Kidney (tissue), 14 donors: ENCODE measurements around the gene AOC1. TPM values are rescaled to one million over a fixed set of nuclear protein-coding genes. Genes with fewer than 3 reads are reported as not detected.

Source experiments
- DNase-seq, 5 donors: peaks; one replicate each; pipeline ENCODE4 v3.0.0-alpha.2; 2013 to 2020
- FAIRE-seq: peaks from 2 replicates; lab custom pipeline; 2012; peaks lifted over from hg19 to GRCh38; lab: Jason Lieb, UNC
- H3K27ac ChIP-seq, 2 donors: one replicate each; pipeline ENCODE4 v1.7.0; 2013; ENCODE audit warnings: low read depth in 2 of 2, low read length in 2 of 2, inconsistent platforms in 1 of 2
- H3K27me3 ChIP-seq: one replicate; pipeline ENCODE4 v1.7.1; 2013; ENCODE audit warnings: low read length, inconsistent platforms; ENCODE audit not compliant: control insufficient read depth, insufficient read depth
- H3K36me3 ChIP-seq, 3 donors: one replicate each; pipeline versions ENCODE4 v1.7.0 to v1.7.1; 2013; ENCODE audit warnings: low read length in 3 of 3, control low read depth in 1 of 3, inconsistent platforms in 1 of 3; ENCODE audit not compliant: insufficient read depth in 3 of 3, control insufficient read depth in 2 of 3
- H3K4me1 ChIP-seq, 3 donors: one replicate each; pipeline versions ENCODE4 v1.7.0 to v1.7.1; 2013; ENCODE audit warnings: low read length in 3 of 3, inconsistent platforms in 1 of 3, low read depth in 1 of 3; ENCODE audit not compliant: control insufficient read depth in 2 of 3, insufficient read depth in 2 of 3
- H3K4me3 ChIP-seq, 3 donors: one replicate each; pipeline versions ENCODE4 v1.7.0 to v1.8.1; 2013; ENCODE audit warnings: low read length in 3 of 3, control low read depth in 1 of 3, inconsistent platforms in 1 of 3
- H3K9ac ChIP-seq, 3 donors: one replicate each; pipeline versions ENCODE4 v1.7.0 to v1.7.1; 2013; ENCODE audit warnings: low read length in 3 of 3, control low read depth in 1 of 3, inconsistent platforms in 1 of 3
- H3K9me3 ChIP-seq, 3 donors: one replicate each; pipeline versions ENCODE4 v1.7.0 to v1.7.1; 2013; ENCODE audit warnings: low read length in 3 of 3, control low read depth in 1 of 3, inconsistent platforms in 1 of 3; ENCODE audit not compliant: control insufficient read depth in 2 of 3, insufficient read depth in 1 of 3
- CTCF ChIP-seq: IDR thresholded peaks from 3 replicates; pipeline ENCODE4 v1.5.1; 2012; ENCODE audit warnings: mild to moderate bottlenecking, moderate library complexity, borderline replicate concordance; ENCODE audit not compliant: insufficient read depth; ENCODE audit errors: extremely low read depth
- intact Hi-C: fragments of 100-400 bp; cut with DNase I; formaldehyde crosslinking; loops from one replicate; pipeline ENCODE4 v1.11.1; 2022
- polyA plus RNA-seq: library from polyadenylated mRNA; stranded (reverse); fragments of 350-450 nt; fragmentation: Illumina TruSeq; extraction: RNeasy Lipid Tissue Mini Kit (QIAGEN cat#74804); gene quantifications from one replicate; pipeline ENCODE4 v1.2.3, GENCODE V29; 2014; ENCODE audit warnings: low read depth, low replicate concordance; ENCODE audit not compliant: insufficient read depth
- total RNA-seq: library from RNA; stranded (reverse); fragmentation: NEBNext Ultra II Directional; extraction: Animal tissue kit (Norgen Biotek cat#: 25700); gene quantifications from one replicate; pipeline ENCODE4 v1.2.1, GENCODE V29; 2021
- donor health status: control.
- donor health status: control.
- donor health status: control.
- donor health status: control.
- donor health status: control.
- donor health status: DM: yes; HTN: yes; CAD: no.
- donor health status: Normal renal cell carcinoma (clear cell type).

AOC1 gene
- total and polyA plus RNA-seq, 2 donors from 2014 or later = 99.1 to 170 TPM

DNA sequence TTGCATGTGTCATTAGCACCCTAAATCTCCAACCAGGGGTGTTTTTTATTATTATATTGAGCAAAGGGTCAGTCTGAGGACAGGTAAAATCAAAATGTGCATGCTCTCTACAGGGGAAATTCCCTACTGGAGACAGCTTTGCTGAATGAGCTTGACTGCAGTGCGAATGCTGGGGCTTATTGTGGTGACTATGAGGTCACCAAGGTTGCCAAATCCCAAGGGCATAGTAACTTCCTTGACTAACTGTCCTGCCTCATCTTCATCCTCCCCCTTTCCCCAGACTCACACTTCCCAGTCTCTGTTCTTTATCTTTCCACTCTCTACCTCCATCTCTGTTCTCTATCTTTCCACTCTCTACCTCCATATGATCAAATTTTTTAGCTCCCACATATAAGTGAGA is 22.9 kb upstream of the AOC1 start:
- no peak for TF ChIP-seq CTCF
- DNase-seq = no peak
- no peak for FAIRE-seq

GRCh38 chr7:150830937-150831336 is 21.4 kb upstream of the AOC1 start:
- no peaks in the 10 kb centered on the region for H3K36me3 ChIP-seq
- intact Hi-C loops = no loop called here
- no peak overlapping the region for H3K9ac ChIP-seq
- no peaks in the 10 kb centered on the region for H3K9me3 ChIP-seq
- H3K4me1 ChIP-seq = peaks cover 0 to 9% (median 4%) of the 10 kb centered on the region in 3 donors
- TF ChIP-seq CTCF = no peak
- no peak for FAIRE-seq
- H3K4me3 ChIP-seq = no peak overlapping the region
- no peaks in the 10 kb centered on the region for H3K27me3 ChIP-seq
- no peak for DNase-seq
- no peak overlapping the region for H3K27ac ChIP-seq

More for the DNA sequence above, 22.9 kb upstream of the AOC1 start:
- peaks cover 0 to 13% (median 5%) of the 10 kb centered on the region in 3 donors for H3K4me1 ChIP-seq
- H3K9ac ChIP-seq = no peak overlapping the region
- H3K4me3 ChIP-seq = no peak overlapping the region
- H3K27ac ChIP-seq = no peak overlapping the region
- intact Hi-C loops = no loop called here
- H3K36me3 ChIP-seq = no peaks in the 10 kb centered on the region
- no peaks in the 10 kb centered on the region for H3K27me3 ChIP-seq
- no peaks in the 10 kb centered on the region for H3K9me3 ChIP-seq

- Histone ChIP-seq H3K4me1 (peaks cover 0 to under 1% (median 0%) of the 10 kb centered on the region in 3 donors), H3K4me3 (no peak overlapping the region), H3K27ac (no peak overlapping the region), H3K27me3 (no peaks in the 10 kb centered on the region), H3K9ac (no peak overlapping the region), H3K36me3 (no peaks in the 10 kb centered on the region), H3K9me3 (no peaks in the 10 kb centered on the region)
- FAIRE-seq = no peak
- intact Hi-C loops = no loop called here
- DNase-seq = no peak
- no peak for TF ChIP-seq CTCF
Measured at GRCh38 chr7:150831851-150832250, 20.5 kb upstream of the AOC1 start.

DNA sequence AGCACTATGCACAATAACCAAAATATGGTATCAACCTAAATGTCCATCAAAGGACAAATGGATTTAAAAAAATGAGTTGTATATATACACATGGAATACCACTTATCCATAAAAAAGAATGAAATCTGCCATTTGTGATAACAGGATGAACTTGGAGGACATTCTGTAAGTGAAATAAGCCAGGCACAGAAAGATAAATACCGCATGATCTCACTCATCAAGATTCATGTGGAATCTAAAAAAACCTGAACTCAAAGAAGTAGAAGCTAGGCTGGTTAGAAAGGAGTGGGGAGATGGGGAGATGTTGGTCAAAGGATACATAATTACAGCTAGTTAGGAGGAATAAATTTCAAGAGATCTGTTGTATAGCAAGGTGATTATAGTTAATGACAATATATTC is 17.3 kb upstream of the AOC1 start:
- Histone ChIP-seq H3K4me3 (no peak overlapping the region), H3K27me3 (no peaks in the 10 kb centered on the region), H3K36me3 (no peaks in the 10 kb centered on the region), H3K4me1 (peaks cover 0 to 4% (median 2%) of the 10 kb centered on the region in 3 donors), H3K9me3 (no peaks in the 10 kb centered on the region), H3K27ac (no peak overlapping the region), H3K9ac (no peak overlapping the region)
- FAIRE-seq = no peak
- no peak for DNase-seq
- no peak for TF ChIP-seq CTCF
- intact Hi-C loops = no loop called here
